ENCODE data around the gene METTL6.
"Not testable (repeated sequence)": the region's sequence is repeated elsewhere in the genome, so short reads cannot be mapped to it uniquely, and the experiment has no call there.

METTL6 gene

DNA sequence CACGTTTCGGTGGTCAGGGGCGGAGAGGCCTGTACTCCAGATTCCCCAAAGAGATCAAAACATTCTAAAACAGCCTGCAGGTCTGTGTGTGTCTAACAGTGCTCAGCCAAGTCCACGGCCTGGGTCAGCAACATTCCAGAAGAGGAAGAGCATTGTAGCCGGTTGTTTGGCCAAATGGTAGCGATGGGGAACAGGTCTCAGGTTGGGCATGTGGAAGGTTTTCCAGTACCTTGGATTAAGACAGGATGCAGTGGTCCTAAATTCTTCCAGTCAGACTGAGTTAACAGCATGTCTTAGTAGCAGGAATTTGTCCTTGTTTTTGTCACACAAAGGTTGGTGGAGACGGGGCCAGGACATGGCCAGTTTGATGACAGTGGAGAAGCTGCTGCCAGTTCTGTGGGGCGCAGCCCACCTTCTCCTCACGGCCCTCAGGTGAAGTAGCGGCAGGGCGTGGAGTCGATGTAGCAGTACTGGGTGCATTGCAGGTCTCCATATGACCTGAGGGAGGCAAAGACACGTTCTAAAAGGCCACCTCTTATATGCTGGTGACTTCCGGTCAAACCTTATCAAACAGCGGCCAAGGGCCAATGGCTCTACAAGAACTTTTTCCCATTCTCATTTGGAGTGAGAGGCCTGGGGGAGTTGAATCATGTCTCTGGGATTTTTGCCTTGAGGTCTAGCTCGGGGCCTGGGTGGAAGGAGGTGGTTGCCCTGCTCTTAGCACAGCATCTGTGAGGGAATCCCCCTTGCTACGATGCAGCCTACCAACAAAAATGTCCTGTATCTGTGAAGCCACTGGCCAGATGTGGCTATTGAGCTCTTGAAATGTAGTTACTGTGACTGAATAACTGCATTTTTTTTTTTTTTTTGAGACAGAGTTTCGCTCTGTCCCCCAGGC lies 24.1 kb upstream of the METTL6 start:
- DNase-seq, result no peak

DNA sequence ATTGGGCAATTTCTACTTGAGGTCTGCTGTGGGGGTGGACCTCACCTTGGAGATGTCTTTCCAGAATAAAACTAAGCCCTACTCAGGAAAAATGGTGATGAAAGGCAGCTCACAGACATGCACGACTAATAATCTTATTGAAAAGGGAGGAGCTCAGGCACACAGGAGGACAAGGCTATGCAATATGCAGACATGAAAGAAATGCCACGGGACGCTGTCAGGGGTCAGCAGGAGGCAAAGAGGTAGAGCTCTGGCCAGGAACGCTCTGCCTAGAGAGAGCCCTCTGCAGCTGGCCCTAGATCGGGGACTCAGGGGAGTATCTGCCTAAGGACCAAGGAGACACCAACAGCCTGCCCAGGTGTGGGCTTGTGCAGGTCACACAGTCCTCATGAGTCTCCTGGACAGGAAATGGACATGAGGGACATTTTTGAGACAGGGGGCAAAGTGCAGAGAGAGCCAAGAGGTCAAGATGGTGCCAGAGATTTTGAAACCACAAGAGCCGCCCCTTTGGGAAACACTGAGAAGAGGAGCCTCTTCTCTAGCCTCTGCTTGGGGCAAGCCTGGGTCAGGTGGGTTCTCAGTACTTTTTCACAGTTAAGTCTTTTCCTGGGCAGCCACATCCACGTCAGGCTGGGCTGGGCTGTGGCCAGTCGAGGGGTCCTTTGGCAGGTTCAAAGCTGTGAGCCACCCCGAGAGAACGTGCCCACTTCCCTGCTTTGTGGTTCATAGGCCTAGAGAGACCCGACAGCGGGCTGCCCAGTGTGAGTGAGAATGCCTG lies 23.3 kb upstream of the METTL6 start:
- DNase-seq, result no peak

DNA sequence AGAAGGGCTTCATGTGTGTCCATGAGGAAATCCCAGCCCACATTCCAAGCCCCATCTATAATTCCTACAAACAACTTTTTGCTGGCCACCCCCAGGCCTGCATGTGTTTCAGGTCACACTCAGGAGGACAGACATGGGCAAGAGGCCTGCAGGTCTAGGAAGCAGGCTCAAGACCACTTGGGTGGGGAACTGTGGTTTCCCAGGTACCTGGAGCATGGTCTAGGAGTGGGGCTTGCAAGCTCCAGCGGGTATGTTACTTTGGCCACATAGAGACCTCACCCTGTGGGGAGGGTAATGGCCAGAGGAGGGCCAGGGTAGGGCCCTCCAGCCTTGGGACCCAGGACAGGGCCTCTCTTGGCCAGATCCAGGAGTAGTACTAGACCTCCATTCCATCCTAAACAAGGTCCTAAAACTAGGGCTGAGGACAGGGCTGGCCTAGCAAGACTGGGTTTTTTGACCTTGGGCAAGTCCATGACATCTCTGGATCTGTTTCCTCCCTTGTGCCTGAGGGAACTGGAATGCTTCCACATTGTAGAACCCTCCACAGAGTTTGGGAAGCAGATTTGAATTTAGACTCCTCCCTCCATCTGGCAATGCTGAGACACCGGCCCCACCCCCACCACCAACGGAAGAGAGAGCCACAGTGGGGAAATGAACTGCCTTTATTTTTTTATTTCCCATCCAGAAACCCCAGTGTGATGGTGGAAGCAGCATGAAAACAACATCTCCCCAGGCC lies 22.3 kb upstream of the METTL6 start:
- no peak for DNase-seq

DNA sequence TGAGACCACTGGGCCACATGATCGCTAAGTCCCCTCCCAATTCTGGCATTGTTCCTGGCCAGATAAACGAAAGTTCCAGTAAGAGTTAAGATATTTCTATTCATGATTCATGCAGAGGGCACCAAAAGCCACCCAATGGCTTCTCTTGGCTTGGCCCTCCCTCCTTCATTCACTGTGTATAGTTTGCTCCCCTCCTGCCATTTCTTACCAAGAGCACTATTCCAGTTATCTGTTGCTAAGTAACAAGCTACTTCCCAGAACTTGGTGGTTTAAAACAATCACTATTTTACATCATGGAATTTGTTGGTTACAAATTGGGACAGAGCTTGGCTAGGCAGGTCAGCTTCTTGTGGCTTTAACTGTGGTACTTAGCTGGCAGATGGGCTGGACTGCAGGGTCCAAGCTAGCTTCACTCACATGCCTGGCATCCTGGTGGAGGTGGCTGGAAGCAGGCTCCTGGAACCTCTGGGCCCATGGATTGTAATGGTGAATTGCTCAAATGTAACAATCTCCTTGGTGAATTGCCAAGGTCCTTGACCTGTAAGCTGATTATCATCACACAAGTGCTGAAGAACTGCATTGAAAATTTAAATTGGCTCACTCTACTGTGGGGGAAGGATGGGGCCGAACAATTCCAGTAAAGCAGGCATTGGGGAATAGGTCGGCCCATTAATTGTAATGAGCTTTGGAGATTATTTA lies 16.6 kb upstream of the METTL6 start:
- peak in 1 of 51 donors; percentile 11 for DNase-seq

DNA sequence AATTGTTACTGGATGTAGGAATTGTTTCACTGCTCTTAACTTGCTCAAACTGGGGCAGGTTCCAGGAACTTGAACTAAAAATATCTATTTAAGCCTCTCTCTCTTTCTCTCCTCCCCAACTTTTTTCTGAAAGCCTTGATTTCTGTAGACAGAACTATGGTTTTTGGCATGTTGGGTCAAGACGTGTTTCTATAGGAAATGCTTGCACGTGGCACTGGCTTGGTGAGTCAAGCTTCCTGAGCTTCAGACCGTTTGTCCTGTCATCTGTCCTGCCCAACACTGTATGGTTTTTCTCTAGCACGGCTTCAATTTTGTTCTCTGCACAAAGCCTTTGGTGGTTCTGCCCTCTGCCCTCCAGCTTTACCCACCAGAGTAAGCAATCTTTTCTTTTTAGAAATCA lies 13.5 kb upstream of the METTL6 start:
- DNase-seq, result peak in 1 of 51 donors; percentile 8

DNA sequence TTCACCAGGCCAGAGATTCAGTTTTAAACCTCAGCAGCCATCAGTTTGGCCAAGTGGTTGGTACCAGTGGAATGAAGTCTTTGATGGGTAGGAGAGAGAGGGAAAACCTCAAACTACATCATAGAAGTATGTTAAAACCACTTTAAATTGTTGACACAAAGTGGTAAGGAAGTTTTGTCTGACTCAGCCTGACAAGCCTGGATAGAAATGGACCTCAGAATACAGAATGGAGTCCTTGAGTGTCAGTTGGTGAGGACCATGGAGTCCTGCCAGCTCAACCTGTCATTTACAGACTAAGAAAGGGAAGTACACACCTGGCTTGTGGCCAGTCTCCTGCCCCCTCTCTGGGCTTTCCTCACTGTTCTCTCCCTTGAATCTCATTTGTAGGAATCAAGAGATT lies 12.1 kb upstream of the METTL6 start:
- no peak for DNase-seq

DNA sequence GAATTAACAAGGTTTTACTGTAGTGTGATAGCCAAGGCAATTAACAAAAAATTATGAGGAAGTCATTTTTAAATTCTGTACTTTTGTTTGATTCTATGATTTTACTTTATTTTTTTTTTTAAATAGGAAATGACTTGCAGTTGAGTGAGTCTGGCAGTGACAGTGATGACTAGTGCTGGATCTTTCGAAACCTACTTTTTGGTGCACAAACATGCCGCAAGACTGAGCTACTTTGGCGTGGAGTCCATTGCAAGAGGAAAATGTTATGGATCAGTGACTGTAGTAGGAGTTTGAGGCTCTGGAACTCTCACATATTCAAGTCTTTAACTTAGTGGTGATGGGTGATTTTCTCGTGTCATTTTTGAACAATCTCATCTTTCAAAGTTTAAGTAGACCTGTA lies 11.6 kb upstream of the METTL6 start:
- no peak for DNase-seq

DNA sequence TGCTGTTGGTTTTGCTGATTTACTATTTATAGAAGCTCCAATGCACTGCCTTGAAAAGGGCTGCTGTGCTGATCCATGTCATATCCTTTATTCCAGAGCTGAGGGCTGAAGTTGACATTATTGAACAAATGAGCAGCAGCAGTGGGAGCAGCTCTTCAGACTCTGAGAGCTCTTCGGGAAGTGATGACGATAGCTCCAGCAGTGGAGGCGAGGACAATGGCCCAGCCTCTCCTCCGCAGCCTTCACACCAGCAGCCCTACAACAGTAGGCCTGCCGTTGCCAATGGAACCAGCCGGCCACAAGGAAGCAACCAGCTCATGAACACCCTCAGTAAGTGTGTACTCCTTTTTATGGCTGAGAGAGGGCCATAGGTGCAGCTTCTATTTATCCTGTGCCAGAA lies 8.9 kb upstream of the METTL6 start:
- DNase-seq, result peak in 7 of 51 donors; percentile 5 to 22 (median 11)

DNA sequence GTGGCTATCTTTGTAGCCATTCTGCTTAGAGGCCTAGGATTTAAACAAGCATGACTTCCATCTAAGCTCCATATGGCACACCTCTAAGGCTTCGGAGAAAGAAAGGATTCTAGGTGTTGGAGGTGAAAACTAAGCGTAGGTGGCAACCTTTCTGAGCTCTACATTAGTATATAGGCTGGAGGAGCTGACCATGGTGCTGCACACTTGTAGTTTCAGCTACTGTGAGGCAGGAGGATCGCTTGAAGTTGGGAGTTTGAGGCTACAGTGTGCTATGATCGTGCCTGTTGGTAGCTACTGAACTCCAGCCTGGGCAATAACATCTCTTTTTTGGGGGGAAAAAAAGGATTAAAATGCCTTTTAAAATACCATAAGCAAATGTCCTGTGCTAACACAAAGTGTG lies 7.4 kb upstream of the METTL6 start:
- DNase-seq, result no peak

DNA sequence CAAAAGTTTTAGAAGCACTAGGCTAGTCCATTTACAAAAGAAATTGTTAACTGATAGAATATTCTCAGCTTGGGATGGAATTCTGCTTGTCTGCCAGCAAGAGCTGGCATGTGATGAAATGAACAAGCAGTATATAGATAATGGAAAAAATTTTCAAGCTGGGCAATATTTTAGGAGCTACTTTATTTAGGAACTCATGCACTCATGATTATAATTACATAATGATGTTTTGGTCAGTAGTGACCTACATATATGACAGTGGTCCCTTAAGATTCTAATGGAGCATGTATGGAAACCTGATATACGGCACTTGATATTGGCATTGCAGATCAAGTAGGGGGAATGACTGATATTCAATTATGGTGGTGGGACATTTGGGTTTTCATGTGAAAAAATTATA lies 6.2 kb upstream of the METTL6 start:
- no peak for DNase-seq

DNA sequence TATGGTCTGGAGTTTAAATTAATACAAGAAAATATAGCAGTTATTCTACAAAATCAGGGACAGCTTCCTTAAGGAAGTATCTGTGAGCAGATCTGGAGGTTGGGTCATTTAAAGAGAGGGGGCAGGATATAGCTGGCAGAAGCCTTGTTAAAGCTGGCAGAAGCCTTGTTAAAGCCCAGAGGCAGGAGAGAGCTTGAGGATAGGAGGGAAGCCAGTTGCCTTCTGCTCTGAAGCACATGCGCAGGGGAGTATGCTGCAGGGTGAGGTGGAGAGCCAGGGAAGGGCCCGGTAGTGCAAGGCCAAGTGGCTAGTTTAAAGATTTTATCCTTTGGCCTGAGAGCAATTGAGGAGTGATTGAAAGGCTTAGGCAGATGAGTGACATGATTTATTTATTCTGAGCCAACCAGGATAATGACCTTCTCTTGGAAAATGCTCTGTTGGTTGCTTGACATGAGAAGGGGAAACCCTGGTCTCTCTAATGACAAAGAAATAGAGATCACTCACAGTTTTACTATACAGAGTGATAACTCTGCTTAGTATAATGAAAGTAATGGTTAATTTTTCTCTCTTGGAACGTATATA lies 4.0 kb upstream of the METTL6 start:
- DNase-seq, result no peak

DNA sequence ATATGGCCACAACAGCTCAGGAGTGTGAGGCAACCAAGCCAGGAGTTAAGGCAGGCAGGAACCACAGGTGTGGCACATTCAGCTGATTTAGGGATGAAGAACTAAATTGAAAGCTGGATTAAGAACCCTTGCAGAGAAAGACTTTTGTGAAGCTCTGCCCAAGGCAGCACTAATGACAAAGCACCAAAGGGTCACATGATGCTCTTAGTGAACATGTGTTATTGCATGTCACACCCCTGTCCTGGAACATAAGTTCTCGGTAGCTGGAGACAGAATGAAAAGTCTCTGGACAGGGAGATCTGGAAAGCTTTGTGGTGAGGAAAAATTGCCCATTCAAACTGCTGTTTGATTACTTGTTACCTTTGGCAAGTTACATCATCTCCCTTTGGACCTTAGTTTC lies 3.3 kb upstream of the METTL6 start:
- no peak for DNase-seq

DNA sequence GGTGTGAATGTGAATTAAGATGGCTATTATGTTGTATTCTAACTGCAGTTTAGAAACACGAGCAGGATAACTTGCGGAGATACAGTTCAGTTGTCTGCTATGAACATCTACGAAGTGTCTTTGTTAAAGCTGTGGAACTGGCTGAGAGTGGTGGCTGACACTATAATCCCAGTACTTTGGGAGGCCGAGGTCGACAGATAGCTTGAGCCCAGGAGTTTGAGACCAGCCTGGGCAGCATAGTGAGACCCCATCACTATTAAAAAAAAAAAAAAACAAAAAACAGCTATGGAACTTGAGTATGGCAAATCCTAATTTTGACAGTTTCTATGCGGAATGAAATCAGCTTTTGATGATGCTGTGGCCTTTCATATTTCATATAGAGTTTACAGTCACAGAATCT lies 1.7 kb upstream of the METTL6 start:
- DNase-seq, result no peak

DNA sequence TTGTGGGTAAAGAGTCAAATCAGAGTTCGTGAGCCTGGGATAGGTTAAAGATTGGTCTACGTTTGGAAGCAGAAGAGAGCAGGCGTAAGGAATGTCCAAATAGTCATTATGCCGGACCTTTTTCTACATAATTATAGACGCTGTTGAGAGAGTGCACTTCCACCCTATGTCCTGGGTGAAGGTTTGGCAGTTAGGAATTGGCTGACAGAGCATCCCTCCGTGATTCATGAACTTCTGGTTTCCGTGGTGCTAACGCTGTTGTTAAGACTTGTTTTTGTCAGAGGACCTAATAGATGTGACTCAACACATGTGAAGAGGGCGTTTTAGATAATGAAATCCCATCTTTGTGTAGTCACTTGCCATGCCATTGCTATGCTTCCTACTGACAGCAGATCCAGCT lies 1.2 kb upstream of the METTL6 start:
- peak in 2 of 51 donors; percentile 19 to 21 for DNase-seq

DNA sequence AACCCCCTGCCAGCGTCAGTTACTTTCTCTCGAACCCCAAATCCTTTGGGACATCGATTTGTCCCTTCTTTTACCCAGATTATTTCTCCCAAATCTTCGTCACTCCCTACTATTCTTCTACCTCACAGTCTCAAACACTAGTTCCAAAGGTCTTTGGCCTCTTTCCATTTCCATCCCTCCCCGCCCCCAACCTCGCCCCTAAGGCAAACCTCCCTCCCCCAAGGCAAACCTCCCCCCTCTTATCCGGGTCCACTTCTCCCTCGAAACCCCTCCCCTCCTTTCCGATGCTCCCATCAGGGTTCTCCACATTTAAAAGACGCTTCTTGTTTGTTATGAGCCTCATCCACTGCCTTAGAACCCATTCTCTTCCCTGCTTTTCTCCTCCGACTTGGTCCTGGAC lies 637 bp upstream of the METTL6 start:
- peak in 1 of 51 donors; percentile 23 for DNase-seq

DNA sequence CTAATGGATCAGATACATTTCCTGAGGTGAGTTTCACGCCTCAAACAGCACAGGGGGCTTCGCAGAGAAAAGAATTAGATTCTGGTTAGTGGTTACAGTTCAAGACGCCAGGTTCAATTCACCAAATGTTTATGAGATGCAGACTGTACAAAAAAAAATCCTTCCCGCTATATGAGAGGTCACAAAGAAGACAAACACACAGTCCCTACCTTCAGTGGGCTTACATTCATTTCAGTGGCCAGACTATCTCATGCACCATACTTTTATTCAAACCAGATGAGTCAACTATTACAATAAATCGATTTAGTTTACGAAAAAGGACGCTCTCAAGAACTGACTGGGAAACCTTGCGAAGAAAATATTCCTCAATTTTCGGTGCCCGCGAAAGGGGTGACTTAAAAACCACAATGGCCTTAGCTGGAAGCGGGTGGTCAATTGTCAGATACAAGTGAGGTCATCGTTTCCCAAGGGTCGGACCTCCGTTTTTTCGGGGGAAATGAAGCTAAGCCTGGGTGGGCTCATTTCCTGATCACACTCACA lies 695 bp downstream of the METTL6 start:
- no peak for DNase-seq

DNA sequence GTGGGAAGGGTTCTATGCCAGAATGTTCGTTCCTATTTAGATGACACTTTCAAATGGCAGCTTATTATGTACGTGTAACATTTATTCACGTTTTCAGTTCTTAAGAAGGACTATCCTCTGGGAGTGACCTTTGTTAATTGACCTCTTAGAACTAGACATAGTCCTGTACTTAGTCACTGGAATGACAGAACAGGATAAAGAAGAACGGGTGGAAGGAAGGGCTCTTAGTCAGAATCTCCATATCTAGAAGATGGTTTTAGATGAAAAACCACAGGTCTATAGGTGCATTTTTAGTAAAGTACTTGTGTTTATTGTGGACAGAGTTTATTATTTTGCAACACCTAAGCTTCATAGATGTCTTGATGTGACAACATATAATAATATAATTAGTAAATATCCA lies 6.5 kb downstream of the METTL6 start:
- DNase-seq, result no peak

DNA sequence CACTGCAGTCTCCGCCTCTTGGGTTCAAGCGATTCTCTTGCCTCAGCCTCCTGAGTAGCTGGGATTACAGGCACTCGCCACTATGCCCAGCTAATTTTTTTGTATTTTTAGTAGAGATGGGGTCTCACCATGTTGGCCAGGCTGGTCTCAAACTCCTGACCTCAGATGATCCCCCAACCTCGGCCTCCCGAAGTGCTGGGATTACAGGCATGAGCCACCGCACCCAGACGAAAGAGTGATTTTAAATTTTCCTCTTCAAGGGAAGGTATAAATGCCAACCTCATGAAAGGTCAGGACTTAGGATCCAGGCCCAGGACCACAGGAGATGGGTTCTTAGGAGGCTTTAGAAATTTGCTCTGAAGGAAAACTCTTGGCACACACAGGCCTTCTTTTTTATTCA lies 16.4 kb downstream of the METTL6 start:
- not testable (repeated sequence) for DNase-seq

DNA sequence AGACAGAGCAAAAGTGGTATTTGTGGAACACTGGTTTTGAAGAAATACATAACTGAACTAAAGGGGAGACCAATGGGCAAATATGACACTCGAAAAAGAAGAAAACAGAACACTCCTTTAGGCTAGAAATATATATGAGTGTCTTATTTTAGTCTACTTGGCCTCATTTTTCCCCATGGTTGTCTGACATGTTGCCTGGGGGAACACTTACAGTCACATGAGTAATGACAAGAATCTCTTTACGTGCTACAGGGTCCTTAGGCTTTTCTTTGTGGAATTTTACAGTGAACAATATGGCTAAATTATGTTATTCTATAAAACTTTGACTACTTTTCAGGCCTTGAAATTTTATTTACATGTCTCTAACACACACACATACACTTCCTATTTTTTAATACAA lies 17.6 kb downstream of the METTL6 start:
- DNase-seq, result no peak

DNA sequence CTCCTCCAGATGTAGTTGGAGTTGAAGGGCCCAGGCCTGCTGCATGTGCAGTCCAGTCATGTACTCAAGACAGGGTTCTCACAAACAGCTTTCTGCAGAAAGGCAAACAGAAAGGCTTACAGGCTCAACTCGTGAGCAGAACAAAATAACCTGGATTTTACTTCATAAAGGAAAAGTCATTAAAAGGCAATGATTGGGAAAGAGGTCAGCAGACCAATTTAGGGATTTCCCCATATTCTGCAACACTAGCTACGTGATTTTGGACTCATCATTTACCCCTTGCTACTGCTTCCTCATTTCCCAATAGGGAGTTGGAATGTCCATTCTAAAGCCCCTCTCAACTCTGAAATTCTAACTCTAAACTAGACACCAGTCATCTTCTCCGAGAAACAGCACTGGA lies 18.1 kb downstream of the METTL6 start:
- DNase-seq, result no peak

Measured in hypothalamus (tissue), 51 donors.